Glomerular endothelial cell (primary cell): ENCODE results near the gene CMTM6. TPM values are rescaled to one million over a fixed set of nuclear protein-coding genes. Genes with fewer than 3 reads are reported as not detected.
"Not testable (repeated sequence)": the region's sequence is repeated elsewhere in the genome, so short reads cannot be mapped to it uniquely, and the experiment has no call there.

Experiments used
- DNase-seq: peaks from one replicate; pipeline ENCODE4 v3.0.0-alpha.2; 2011; ENCODE audit warnings: low read depth, low spot score; ENCODE audit errors: extremely low read depth
- total RNA-seq: library from RNA; depleted of rRNA; stranded (reverse); fragments of >200 nt; gene quantifications from 2 replicates; pipeline ENCODE4 v1.2.3, GENCODE V29; 2015

The CMTM6 gene
- total RNA-seq, 1 donor from 2014 or later, result 108 TPM

DNA sequence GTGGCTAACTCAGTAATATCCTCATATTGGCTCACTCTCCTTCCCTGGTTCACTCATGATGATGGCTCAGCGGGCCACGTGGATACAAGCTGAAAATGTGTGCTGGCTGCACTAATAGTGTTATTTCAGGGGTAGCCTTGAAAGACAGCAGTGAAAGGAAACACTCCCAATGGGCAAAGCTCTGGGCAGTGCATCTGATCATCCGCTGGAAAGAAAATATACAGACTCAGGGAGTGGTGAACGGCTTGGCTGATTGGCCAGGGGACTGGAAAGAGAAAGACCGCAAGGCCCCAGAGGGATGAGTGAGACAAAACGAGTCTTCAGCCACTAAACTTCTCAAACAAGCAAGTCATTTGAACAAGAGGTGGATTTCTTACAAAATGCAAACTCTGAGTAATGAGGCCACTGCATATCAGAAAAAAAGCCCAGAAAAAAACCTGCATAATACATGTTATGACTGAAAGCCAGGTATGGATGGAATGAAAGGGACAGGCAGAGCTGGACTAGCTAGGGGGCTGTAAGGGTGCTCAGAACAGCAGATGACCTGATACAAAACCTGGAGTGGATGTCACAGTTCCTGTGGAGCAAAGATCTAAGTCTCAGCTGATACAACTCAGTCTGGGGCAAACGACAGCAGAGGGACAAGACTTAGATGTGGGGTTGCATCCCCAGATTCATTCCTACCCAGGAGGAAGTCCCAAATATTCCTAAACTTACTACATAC lies 33.3 kb downstream of the CMTM6 start:
- no peak for DNase-seq

DNA sequence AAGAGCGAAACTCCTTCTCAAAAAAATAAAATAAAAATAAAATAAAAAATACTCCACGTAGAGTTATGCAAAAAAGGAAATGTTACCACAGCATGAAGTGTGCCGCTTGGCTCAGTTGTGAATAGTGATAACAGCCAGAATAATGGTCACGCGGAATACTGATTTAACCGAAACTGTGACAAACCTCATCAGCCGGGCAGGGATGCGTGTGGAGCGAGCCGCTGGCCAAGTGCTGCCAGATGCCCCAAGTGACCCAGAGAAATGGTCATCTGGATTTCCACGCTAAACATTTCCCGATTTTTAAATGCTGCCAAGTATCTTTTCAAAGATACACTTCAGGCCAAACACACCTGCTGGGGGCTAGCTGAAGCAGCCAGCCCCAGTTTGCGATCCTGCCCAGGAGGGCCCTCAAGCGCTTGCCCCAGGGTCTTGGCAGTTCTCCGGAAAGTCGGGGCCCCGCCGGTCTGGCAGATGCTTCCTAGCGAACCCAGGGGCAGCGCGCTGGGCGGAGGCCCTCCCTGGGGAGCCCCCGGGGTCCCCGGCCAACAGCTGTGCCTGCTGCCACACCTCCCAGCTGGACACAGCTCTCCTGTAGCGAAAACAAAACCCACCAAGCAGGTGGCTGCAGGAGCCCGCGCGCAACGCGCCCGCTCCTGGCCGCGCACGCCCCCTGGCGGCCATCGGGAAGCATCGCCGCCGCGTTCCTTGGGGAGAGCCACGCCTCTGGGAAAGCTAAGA lies 35.1 kb downstream of the CMTM6 start:
- DNase-seq, result no peak

DNA sequence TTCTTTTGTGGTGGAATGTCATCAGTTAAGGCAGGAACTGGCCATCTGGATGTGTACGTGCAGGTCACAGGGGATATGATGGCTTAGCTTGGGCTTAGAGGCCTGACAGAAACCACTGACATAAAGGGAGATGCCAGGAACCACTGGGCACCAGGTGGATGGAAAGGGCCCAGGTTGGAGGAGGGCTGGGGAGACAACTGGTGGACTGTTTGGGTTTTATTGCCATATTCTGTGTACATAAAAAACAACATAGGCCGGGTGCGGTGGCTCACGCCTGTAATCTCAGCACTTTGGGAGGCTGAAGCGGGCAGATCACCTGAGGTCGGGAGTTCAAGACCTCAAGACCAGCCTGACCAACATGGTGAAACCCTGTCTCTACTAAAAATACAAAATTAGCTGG lies 35.8 kb downstream of the CMTM6 start:
- not testable (repeated sequence) for DNase-seq

GRCh38 chr3:32464726-32465125 lies 37.9 kb downstream of the CMTM6 start:
- DNase-seq, result not testable (repeated sequence)

DNA sequence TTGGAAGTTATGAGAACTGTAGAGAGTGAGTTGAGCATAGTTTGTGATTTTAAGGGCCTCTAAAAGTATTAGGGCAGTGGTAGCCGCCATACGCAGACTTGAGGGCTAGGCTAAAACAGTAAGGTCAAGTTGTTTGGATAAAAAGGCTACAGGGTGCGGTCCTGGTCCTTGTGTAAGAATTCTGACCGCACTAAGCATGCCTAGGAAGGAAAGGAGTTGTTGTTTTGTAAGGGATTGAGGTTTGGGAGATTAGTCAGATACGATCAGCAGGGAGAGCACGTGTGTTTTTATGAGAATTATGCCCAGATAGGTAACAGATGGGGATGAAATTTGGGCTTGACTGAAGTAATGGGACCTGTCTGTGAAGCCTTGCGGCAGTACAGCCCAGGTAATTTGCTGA lies 39.2 kb downstream of the CMTM6 start:
- DNase-seq, result not testable (repeated sequence)

GRCh38 chr3:32462191-32462986 lies 40.3 kb downstream of the CMTM6 start:
- not testable (repeated sequence) for DNase-seq

DNA sequence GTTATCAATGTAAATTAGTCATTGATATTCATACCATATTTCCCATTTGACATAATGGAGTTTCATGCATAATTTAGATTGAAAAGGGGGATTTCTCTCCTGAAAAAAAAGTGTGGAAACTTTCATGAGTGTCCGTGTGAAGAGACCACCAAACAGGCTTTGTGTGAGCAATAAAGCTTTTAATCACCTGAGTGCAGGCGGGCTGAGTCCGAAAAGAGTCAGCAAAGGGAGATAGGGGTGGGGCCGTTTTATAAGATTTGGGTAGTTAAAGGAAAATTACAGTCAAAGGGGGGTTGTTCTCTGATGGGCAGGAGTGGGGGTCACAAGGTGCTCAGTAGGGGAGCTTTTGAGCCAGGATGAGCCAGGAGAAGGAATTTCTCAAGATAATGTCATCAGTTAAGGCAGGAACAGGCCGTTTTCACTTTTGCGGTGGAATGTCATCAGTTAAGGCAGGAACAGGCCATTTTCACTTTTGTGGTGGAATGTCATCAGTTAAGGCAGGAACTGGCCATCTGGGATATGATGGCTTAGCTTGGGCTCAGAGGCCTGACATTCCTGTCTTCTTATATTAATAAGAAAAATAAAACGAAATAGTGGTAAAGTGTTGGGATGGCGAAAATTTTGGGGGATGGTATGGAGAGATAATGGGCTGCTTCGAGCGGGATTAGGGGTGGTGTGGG lies 41.7 kb downstream of the CMTM6 start:
- not testable (repeated sequence) for DNase-seq

GRCh38 chr3:32460031-32460749 lies 42.5 kb downstream of the CMTM6 start:
- no peak for DNase-seq

GRCh38 chr3:32459450-32459849 lies 43.2 kb downstream of the CMTM6 start:
- DNase-seq, result no peak

- no peak for DNase-seq
These were observed 44.6 kb downstream of the CMTM6 start for GRCh38 chr3:32457971-32458471.

GRCh38 chr3:32456429-32457130 lies 46.1 kb downstream of the CMTM6 start:
- no peak for DNase-seq

GRCh38 chr3:32455609-32456428 lies 46.8 kb downstream of the CMTM6 start:
- no peak for DNase-seq

- no peak for DNase-seq
These were observed 47.7 kb downstream of the CMTM6 start for GRCh38 chr3:32454731-32455608.

DNA sequence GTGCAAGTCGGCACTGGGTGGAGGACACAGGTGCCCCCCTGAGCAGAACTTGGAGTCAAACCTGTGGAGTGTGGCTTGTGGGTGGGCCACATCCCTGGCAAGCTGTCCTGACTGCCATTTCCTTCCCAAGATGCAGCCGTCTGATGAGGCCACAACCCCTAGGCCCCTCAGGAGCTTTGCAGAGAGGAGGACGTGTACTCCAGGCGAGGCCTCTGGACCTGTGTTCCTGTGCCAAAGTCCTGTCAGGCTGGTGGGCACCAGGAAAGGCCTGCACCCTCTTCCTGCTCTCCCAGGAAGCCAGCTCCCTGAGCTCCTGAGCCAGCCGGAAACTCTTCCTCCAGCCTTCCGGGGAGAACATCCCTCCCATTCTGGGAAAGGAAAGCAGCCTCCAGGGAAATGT lies 48.5 kb downstream of the CMTM6 start:
- DNase-seq, result no peak

DNA sequence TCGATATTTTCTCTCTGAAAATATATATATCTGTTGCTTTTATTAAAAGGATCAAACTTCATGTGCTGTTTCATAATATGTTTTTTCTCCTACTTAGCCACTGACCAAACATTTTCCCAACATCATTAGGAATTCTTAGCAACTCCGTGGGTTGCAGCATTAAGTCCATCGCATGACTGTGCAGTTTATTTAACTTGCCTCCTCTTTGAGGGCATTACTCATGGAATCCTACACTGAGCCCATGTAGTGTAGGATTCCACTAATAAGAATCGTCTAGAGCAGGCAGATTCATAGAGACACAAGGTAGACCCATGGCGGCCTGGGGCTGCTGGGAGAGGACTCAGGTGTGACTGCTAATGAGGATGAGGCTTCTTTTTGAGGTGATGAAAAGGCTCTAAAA lies 49.3 kb downstream of the CMTM6 start:
- DNase-seq, result no peak

- DNase-seq, result no peak
These were observed 50.6 kb downstream of the CMTM6 start for GRCh38 chr3:32452009-32452408.

GRCh38 chr3:32450992-32451659 lies 51.5 kb downstream of the CMTM6 start:
- DNase-seq, result no peak
